H1 (cell line): ENCODE data around the gene WSCD2. TPM values are rescaled to one million over a fixed set of nuclear protein-coding genes. Genes with fewer than 3 reads are reported as not detected.

Source experiments
- CTCF ChIA-PET: fragments of 300-600 bp; sonication (Branson Sonifier 250); formaldehyde crosslinking; loops from one replicate; lab custom pipeline; 2021; ENCODE audit not compliant: partially characterized antibody; lab: Charles Lee
- POLR2A ChIA-PET: fragments of 300-600 bp; sonication (Branson Sonifier 250); formaldehyde crosslinking; loops from one replicate; lab custom pipeline; 2021; ENCODE audit warnings: inconsistent platforms; ENCODE audit not compliant: partially characterized antibody; lab: Charles Lee
- DNase-seq, 2 experiments: peaks; one replicate each; pipeline versions ENCODE4 v3.0.0 to v3.0.0-alpha.2; 2010 to 2022; ENCODE audit warnings: low spot score in 2 of 2, low read depth in 1 of 2, mixed read lengths in 1 of 2
- FAIRE-seq: peaks from 2 replicates; lab custom pipeline; 2011; peaks lifted over from hg19 to GRCh38; lab: Jason Lieb, UNC
- H2AFZ ChIP-seq: 2 replicates; pipeline ENCODE4 v1.8.1; 2012; ENCODE audit warnings: low read length, inconsistent platforms
- H2AK5ac ChIP-seq: 2 replicates; pipeline ENCODE4 v1.6.1; 2013; ENCODE audit warnings: low read depth, low read length
- H2BK120ac ChIP-seq: replicated peaks from 2 replicates; pipeline ENCODE3; 2013; ENCODE audit warnings: low read depth, low read length, inconsistent platforms
- H2BK12ac ChIP-seq: 2 replicates; pipeline ENCODE4 v1.6.1; 2013; ENCODE audit warnings: low read depth, low read length
- H2BK15ac ChIP-seq: 2 replicates; pipeline ENCODE4 v1.6.1; 2013; ENCODE audit warnings: low read length
- H2BK20ac ChIP-seq: 2 replicates; pipeline ENCODE4 v1.6.1; 2013; ENCODE audit warnings: low read length
- H2BK5ac ChIP-seq: 2 replicates; pipeline ENCODE4 v1.6.1; 2013; ENCODE audit warnings: low read depth, low read length
- H3K14ac ChIP-seq: 2 replicates; pipeline ENCODE4 v1.6.1; 2013; ENCODE audit warnings: inconsistent platforms; ENCODE audit not compliant: insufficient read length
- H3K18ac ChIP-seq: 2 replicates; pipeline ENCODE4 v1.6.1; 2013; ENCODE audit warnings: low read length; ENCODE audit errors: extremely low read depth
- H3K23ac ChIP-seq: 2 replicates; pipeline ENCODE4 v1.6.1; 2013; ENCODE audit warnings: inconsistent platforms; ENCODE audit not compliant: insufficient read length
- H3K23me2 ChIP-seq: 2 replicates; pipeline ENCODE4 v1.6.1; 2013; ENCODE audit warnings: low read depth, low read length
- H3K27ac ChIP-seq: 2 replicates; pipeline ENCODE4 v1.6.1; 2011; ENCODE audit warnings: low read depth, low read length, inconsistent platforms
- H3K27me3 ChIP-seq, 4 experiments: replicated peaks in 1 of 4; 1 replicate in 1 of 4; 2 replicates in 3 of 4; pipeline versions ENCODE4 v1.6.1 to v1.8.1; 2011 to 2013; ENCODE audit warnings: low read length in 3 of 4, mild to moderate bottlenecking in 3 of 4, inconsistent platforms in 2 of 4, mixed read lengths in 2 of 4, moderate library complexity in 1 of 4; ENCODE audit not compliant: control insufficient read depth in 3 of 4, insufficient read depth in 3 of 4; ENCODE audit errors: extremely low read depth in 1 of 4
- H3K36me3 ChIP-seq, 4 experiments: 2 replicates each; pipeline versions ENCODE4 v1.6.1 to v1.8.1; 2011 to 2013; ENCODE audit warnings: mild to moderate bottlenecking in 4 of 4, low read length in 3 of 4, moderate library complexity in 2 of 4, control low read depth in 1 of 4, inconsistent platforms in 1 of 4; ENCODE audit not compliant: insufficient read depth in 4 of 4, control insufficient read depth in 2 of 4
- H3K4ac ChIP-seq: replicated peaks from 2 replicates; pipeline ENCODE3; 2013; ENCODE audit warnings: low read length, low read depth, mixed read lengths, inconsistent platforms; ENCODE audit not compliant: insufficient read length
- H3K4me1 ChIP-seq, 4 experiments: replicated peaks in 1 of 4; 1 replicate in 1 of 4; 2 replicates in 3 of 4; pipeline versions ENCODE4 v1.6.1 to v1.8.1; 2011 to 2013; ENCODE audit warnings: low read length in 3 of 4, inconsistent platforms in 2 of 4, mixed read lengths in 1 of 4; ENCODE audit not compliant: insufficient read depth in 4 of 4, control insufficient read depth in 3 of 4
- H3K4me2 ChIP-seq, 2 experiments: 2 replicates each; pipeline versions ENCODE4 v1.6.1 to v1.8.1; 2011 to 2013; ENCODE audit warnings: low read depth in 2 of 2, low read length in 2 of 2, control low read depth in 1 of 2, inconsistent platforms in 1 of 2, mild to moderate bottlenecking in 1 of 2; ENCODE audit not compliant: insufficient read depth in 1 of 2
- H3K4me3 ChIP-seq, 4 experiments: fragments of 200-600, 300-600 bp in 1 of 4; sonication (generic), shearing (Covaris generic), sonication (Bioruptor Twin) in 1 of 4; 2 replicates each; pipeline versions ENCODE4 v1.5.1 to v1.8.1; 2011 to 2016; ENCODE audit warnings: low read length in 4 of 4, low read depth in 3 of 4, control low read depth in 2 of 4, inconsistent platforms in 2 of 4, mild to moderate bottlenecking in 2 of 4, mixed read lengths in 1 of 4, moderate library complexity in 1 of 4; ENCODE audit not compliant: insufficient read depth in 2 of 4; ENCODE audit errors: extremely low read depth in 1 of 4
- H3K56ac ChIP-seq: replicated peaks from 2 replicates; pipeline ENCODE3; 2013; ENCODE audit warnings: low read depth, mild to moderate bottlenecking, mixed read lengths, low read length, inconsistent platforms; ENCODE audit not compliant: insufficient read length
- H3K79me1 ChIP-seq: 2 replicates; pipeline ENCODE4 v1.6.1; 2013; ENCODE audit warnings: low read depth, low read length, control low read depth
- H3K79me2 ChIP-seq, 2 experiments: 2 replicates each; pipeline versions ENCODE4 v1.6.1 to v1.8.1; 2012 to 2013; ENCODE audit warnings: low read length in 2 of 2, mild to moderate bottlenecking in 2 of 2, inconsistent platforms in 1 of 2; ENCODE audit not compliant: insufficient read depth in 2 of 2, control insufficient read depth in 1 of 2
- H3K9ac ChIP-seq, 4 experiments: replicated peaks in 1 of 4; 1 replicate in 1 of 4; 2 replicates in 3 of 4; pipeline versions ENCODE4 v1.6.1 to v1.8.1; 2011 to 2013; ENCODE audit warnings: low read depth in 3 of 4, low read length in 3 of 4, control low read depth in 2 of 4, mild to moderate bottlenecking in 2 of 4, moderate library complexity in 2 of 4, inconsistent platforms in 1 of 4; ENCODE audit errors: extremely low read depth in 1 of 4
- H3K9me3 ChIP-seq, 2 experiments: 2 replicates each; pipeline versions ENCODE4 v1.6.1 to v1.8.1; 2012 to 2013; ENCODE audit warnings: mild to moderate bottlenecking in 2 of 2, moderate library complexity in 2 of 2, control low read depth in 1 of 2, inconsistent platforms in 1 of 2, low read depth in 1 of 2, low read length in 1 of 2, mixed read lengths in 1 of 2; ENCODE audit not compliant: insufficient read depth in 2 of 2
- H4K20me1 ChIP-seq, 2 experiments: replicated peaks in 1 of 2; 2 replicates each; pipeline versions ENCODE3 to v1.8.1; 2011 to 2013; ENCODE audit warnings: inconsistent platforms in 2 of 2, low read length in 2 of 2, mild to moderate bottlenecking in 1 of 2; ENCODE audit not compliant: insufficient read depth in 2 of 2, control insufficient read depth in 1 of 2
- H4K5ac ChIP-seq: 2 replicates; pipeline ENCODE4 v1.6.1; 2013; ENCODE audit warnings: low read length, low read depth, mixed read lengths, inconsistent platforms; ENCODE audit not compliant: insufficient read length
- H4K8ac ChIP-seq: 2 replicates; pipeline ENCODE4 v1.8.0; 2013; ENCODE audit warnings: mild to moderate bottlenecking, moderate library complexity, low read length, inconsistent platforms; ENCODE audit not compliant: insufficient read depth; ENCODE audit errors: extremely low read depth
- H4K91ac ChIP-seq: replicated peaks from 2 replicates; pipeline ENCODE3; 2013; ENCODE audit warnings: low read length, mixed read lengths, inconsistent platforms; ENCODE audit not compliant: insufficient read length
- ASH2L ChIP-seq: fragments of 200-600, 300-600 bp; sonication (generic); IDR thresholded peaks from one replicate; pipeline ENCODE4 v1.7.1; 2017; ENCODE audit warnings: low read length
- CHD1 ChIP-seq: IDR thresholded peaks from 2 replicates; pipeline ENCODE4 v1.6.1; 2012; ENCODE audit warnings: low read depth, low read length, improper control_type of control experiment
- CTBP2 ChIP-seq: IDR thresholded peaks from 2 replicates; pipeline ENCODE4 v1.7.0; 2011; ENCODE audit warnings: borderline replicate concordance, mild to moderate bottlenecking, moderate library complexity, mixed read lengths, low read length; ENCODE audit not compliant: insufficient read depth, insufficient read length
- NANOG ChIP-seq: IDR thresholded peaks from 2 replicates; pipeline ENCODE4 v1.6.1; 2011; ENCODE audit warnings: low read length, low read depth, mild to moderate bottlenecking, inconsistent platforms; ENCODE audit not compliant: insufficient read depth, poor library complexity, severe bottlenecking
- POLR2AphosphoS5 ChIP-seq: IDR thresholded peaks from 2 replicates; pipeline ENCODE4 v1.6.1; 2011; ENCODE audit warnings: low read depth, low read length
- TCF12 ChIP-seq: IDR thresholded peaks from 2 replicates; pipeline ENCODE4 v1.6.1; 2011; ENCODE audit warnings: low read depth, mild to moderate bottlenecking, low read length
- TEAD4 ChIP-seq: IDR thresholded peaks from 2 replicates; pipeline ENCODE4 v1.6.1; 2012; ENCODE audit warnings: low read depth, low read length, inconsistent platforms, mixed read lengths
- WGBS, 2 experiments: shearing (Covaris generic) in 1 of 2; methylation state at CpG; one replicate each; pipeline versions ENCODE4 v1.1.6 to v1.1.7; 2013 to 2015; ENCODE audit warnings: low lambda C conversion rate in 2 of 2, mixed read lengths in 2 of 2, inconsistent platforms in 1 of 2, low coverage in 1 of 2, missing lambda C conversion rate in 1 of 2; ENCODE audit not compliant: insufficient replicate concordance in 2 of 2, insufficient coverage in 1 of 2, insufficient read length in 1 of 2; ENCODE audit errors: extremely low coverage in 1 of 2, missing lambda C conversion rate in 1 of 2; 5-methylcytosine and 5-hydroxymethylcytosine counted together
- polyA plus RNA-seq, 7 experiments: library from polyadenylated mRNA; depleted of rRNA in 3 of 7; stranded (reverse) in 5 of 7; unstranded in 2 of 7; fragments of >200 nt in 5 of 7; fragments of 200-250 nt in 2 of 7; gene quantifications; 1 replicate in 5 of 7; 2 replicates in 1 of 7; 4 replicates in 1 of 7; pipeline versions ENCODE4 v1.2.1 to v1.2.3, GENCODE V29; 2011 to 2013; ENCODE audit warnings: missing spikeins in 2 of 7, mixed read lengths in 2 of 7
- total RNA-seq: library from RNA; stranded (reverse); fragmentation: NEBNext Ultra II Directional; extraction: Animal tissue kit (Norgen Biotek cat#: 25700); gene quantifications from 2 replicates; pipeline ENCODE4 v1.2.1, GENCODE V29; 2021
- TF ChIP-seq, protein P1 (sequence below): IDR thresholded peaks from 2 replicates; pipeline ENCODE4 v1.6.1; 2012; ENCODE audit warnings: low read length, inconsistent platforms
- TF ChIP-seq, protein P2 (sequence below): IDR thresholded peaks from 2 replicates; pipeline ENCODE4 v1.6.1; 2011; ENCODE audit warnings: low read depth, mild to moderate bottlenecking, low read length; ENCODE audit not compliant: insufficient read depth
- TF ChIP-seq, protein P3 (sequence below): IDR thresholded peaks from 2 replicates; pipeline ENCODE4 v1.6.1; 2011; ENCODE audit warnings: low read length, improper control_type of control experiment

WSCD2 gene
- total and polyA plus RNA-seq, 2 of the 8 experiments (the other 6 are each of a cell fraction or from before 2014, with no cell fraction given), result 1.3 to 2.2 TPM

GRCh38 chr12:108116254-108116653, 12.8 kb upstream of the WSCD2 start:
- H3K79me2 ChIP-seq, result no peaks in the 10 kb centered on the region
- H4K5ac ChIP-seq, result no peak overlapping the region
- H3K36me3 ChIP-seq, result no peaks in the 10 kb centered on the region
- no peak overlapping the region; a peak in 1 of 7 replicates for H3K9ac ChIP-seq
- 0 out of 2 replicates have a peak overlapping the region, but pooled peaks have one; percentile 32 for H2BK5ac ChIP-seq
- H3K9me3 ChIP-seq, result no peaks in the 10 kb centered on the region
- no peaks in the 10 kb centered on the region for H4K20me1 ChIP-seq
- H2BK20ac ChIP-seq, result peak overlapping the region; percentile 11; the same call in 1 of the 2 replicates
- 0 out of 2 replicates have a peak overlapping the region, but pooled peaks have one; percentile 35 for H2BK12ac ChIP-seq
- no peak overlapping the region for H2AK5ac ChIP-seq
- H2BK15ac ChIP-seq, result no peak overlapping the region
- H3K23me2 ChIP-seq, result no peaks in the 10 kb centered on the region; the same call in none of the 2 replicates
- FAIRE-seq (no peak), DNase-seq (no peak)
- H3K4me1 ChIP-seq, result peaks cover 3 to 17% (median 14%) of the 10 kb centered on the region in 4 experiments
- no peaks in the 10 kb centered on the region for H3K79me1 ChIP-seq
- H4K8ac ChIP-seq, result no peak overlapping the region
- no peak overlapping the region for H3K4me2 ChIP-seq
- H3K27me3 ChIP-seq, result no peaks in the 10 kb centered on the region
- H4K91ac ChIP-seq, result no peak overlapping the region
- no peak overlapping the region for H2AFZ ChIP-seq
- H3K14ac ChIP-seq, result no peak overlapping the region
- CTCF ChIA-PET, result interaction anchor here (0.7 to 1.3 kb wide), 5 partner anchors 13 to 198 kb away, joined by 3 to 7 read pairs (median 3); partner anchors contain the start of gene WSCD2
- H3K27ac ChIP-seq, result no peak overlapping the region
- POLR2A ChIA-PET, result interaction anchor here (0.9 to 1.3 kb wide), 4 partner anchors 15 to 399 kb away, joined by 3 to 4 read pairs (median 3); partner anchors contain the start of gene FICD
- no peak overlapping the region for H3K56ac ChIP-seq
- no peak overlapping the region for H3K4me3 ChIP-seq
- no peak overlapping the region for H3K23ac ChIP-seq
- no peak overlapping the region for H3K18ac ChIP-seq
- H3K4ac ChIP-seq, result no peak overlapping the region
- no peak overlapping the region for H2BK120ac ChIP-seq
- WGBS, 2 experiments, result 85% methylated on average over 4 of the region's 4 CpGs; no CpG with 5 or more reads in 1 of the 2 experiments
- TF ChIP-seq, protein P1, sequence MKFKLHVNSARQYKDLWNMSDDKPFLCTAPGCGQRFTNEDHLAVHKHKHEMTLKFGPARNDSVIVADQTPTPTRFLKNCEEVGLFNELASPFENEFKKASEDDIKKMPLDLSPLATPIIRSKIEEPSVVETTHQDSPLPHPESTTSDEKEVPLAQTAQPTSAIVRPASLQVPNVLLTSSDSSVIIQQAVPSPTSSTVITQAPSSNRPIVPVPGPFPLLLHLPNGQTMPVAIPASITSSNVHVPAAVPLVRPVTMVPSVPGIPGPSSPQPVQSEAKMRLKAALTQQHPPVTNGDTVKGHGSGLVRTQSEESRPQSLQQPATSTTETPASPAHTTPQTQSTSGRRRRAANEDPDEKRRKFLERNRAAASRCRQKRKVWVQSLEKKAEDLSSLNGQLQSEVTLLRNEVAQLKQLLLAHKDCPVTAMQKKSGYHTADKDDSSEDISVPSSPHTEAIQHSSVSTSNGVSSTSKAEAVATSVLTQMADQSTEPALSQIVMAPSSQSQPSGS, result no peak
- TF ChIP-seq NANOG (no peak), POLR2AphosphoS5 (no peak), CTBP2 (no peak), CHD1 (no peak), ASH2L (no peak), TCF12 (no peak), TEAD4 (no peak)
- TF ChIP-seq, protein P2, sequence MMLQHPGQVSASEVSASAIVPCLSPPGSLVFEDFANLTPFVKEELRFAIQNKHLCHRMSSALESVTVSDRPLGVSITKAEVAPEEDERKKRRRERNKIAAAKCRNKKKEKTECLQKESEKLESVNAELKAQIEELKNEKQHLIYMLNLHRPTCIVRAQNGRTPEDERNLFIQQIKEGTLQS, result no peak
- TF ChIP-seq, protein P3, sequence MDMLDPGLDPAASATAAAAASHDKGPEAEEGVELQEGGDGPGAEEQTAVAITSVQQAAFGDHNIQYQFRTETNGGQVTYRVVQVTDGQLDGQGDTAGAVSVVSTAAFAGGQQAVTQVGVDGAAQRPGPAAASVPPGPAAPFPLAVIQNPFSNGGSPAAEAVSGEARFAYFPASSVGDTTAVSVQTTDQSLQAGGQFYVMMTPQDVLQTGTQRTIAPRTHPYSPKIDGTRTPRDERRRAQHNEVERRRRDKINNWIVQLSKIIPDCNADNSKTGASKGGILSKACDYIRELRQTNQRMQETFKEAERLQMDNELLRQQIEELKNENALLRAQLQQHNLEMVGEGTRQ, result no peak
